A204.1 (cell line): Measurements from ENCODE around the gene SYN1.

Experiments used
- FAIRE-seq: peaks from 2 replicates; lab custom pipeline; 2012; peaks lifted over from hg19 to GRCh38; lab: Jason Lieb, UNC

SYN1 gene

DNA sequence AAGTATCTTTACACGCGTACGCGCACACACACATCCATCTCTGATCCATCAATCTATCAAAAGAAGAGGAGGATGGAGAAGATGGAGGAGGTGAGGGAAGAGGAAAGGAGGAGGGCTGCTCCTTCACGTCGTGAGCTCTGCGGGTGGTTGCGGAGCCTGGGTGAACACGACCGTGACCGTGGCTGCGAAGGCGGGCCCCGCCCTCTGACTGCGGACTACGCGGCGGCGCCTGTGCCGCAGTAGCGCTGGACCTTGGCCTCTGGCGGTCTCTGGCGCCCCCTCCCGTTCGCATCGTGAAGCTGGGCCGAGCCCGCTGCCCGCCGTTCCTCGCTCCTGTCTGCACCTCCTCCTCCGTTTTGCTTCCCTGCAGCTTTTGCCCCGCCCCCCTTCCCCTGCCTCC is 96.4 kb downstream of the SYN1 start:
- FAIRE-seq = no peak
